ENCODE measurements around the gene CLDN1. TPM values are rescaled to one million over a fixed set of nuclear protein-coding genes. Genes with fewer than 3 reads are reported as not detected.

Gene CLDN1
- polyA plus RNA-seq (0.66 and 1.3 TPM in 2 replicates), polyA minus RNA-seq (0.73 and 1.4 TPM in 2 replicates)

- Histone ChIP-seq H3K4me2 (ENCODE audit: low read length) (no peak within 1 kb of the TSS), H2AFZ (ENCODE audit: low read depth, low read length) (peak within 1 kb of the TSS; percentile 25), H3K36me3 (ENCODE audit: insufficient read depth, low read length) (no peaks in the 10 kb centered on the region), H3F3A (ENCODE audit: insufficient read depth, low read length, poor library complexity, severe bottlenecking) (no peaks in the 10 kb centered on the region), H3K27ac (ENCODE audit: low read length) (no peak within 1 kb of the TSS), H3K27me3 (ENCODE audit: insufficient read depth, low read depth, low read length) (peaks cover 21% of the 10 kb centered on the region), H3K9me2 (ENCODE audit: insufficient read depth, low read length) (no peaks in the 10 kb centered on the region), H3K4me3 (ENCODE audit: low read length) (peak within 1 kb of the TSS; percentile 81), H3K79me2 (replicated peaks; ENCODE audit: insufficient read depth, low read length) (no peaks in the 10 kb centered on the region), H3K9me3 (ENCODE audit: low read length) (no peaks in the 10 kb centered on the region), H3K9ac (ENCODE audit: low read length) (peak within 1 kb of the TSS; percentile 39), H4K20me1 (ENCODE audit: insufficient read depth) (no peaks in the 10 kb centered on the region)
- peak; percentile 77 for TF ChIP-seq RAD21 (conservative IDR thresholded peaks at IDR 0.05)
- TF ChIP-seq POLR2AphosphoS5 (IDR thresholded peaks at IDR 0.05), result no peak
- TF ChIP-seq, protein P1, sequence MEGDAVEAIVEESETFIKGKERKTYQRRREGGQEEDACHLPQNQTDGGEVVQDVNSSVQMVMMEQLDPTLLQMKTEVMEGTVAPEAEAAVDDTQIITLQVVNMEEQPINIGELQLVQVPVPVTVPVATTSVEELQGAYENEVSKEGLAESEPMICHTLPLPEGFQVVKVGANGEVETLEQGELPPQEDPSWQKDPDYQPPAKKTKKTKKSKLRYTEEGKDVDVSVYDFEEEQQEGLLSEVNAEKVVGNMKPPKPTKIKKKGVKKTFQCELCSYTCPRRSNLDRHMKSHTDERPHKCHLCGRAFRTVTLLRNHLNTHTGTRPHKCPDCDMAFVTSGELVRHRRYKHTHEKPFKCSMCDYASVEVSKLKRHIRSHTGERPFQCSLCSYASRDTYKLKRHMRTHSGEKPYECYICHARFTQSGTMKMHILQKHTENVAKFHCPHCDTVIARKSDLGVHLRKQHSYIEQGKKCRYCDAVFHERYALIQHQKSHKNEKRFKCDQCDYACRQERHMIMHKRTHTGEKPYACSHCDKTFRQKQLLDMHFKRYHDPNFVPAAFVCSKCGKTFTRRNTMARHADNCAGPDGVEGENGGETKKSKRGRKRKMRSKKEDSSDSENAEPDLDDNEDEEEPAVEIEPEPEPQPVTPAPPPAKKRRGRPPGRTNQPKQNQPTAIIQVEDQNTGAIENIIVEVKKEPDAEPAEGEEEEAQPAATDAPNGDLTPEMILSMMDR (IDR thresholded peaks at IDR 0.05; ENCODE audit: poor library complexity, severe bottlenecking), result peak; percentile 94
- peak; percentile 83 for TF ChIP-seq SMC3 (conservative IDR thresholded peaks at IDR 0.05; ENCODE audit: poor library complexity)
- TF ChIP-seq MXI1 (conservative IDR thresholded peaks at IDR 0.05; ENCODE audit: poor library complexity, severe bottlenecking), result peak; percentile 48
These were observed at the start of gene CLDN1 for GRCh38 chr3:190321789-190322603. Gene CLDN1 (minus strand): TSS chr3:190322446. CDS start chr3:190322206, 240 bp downstream.

- Histone ChIP-seq H3K4me2 (ENCODE audit: low read length) (no peak overlapping the region), H3F3A (ENCODE audit: insufficient read depth, low read length, poor library complexity, severe bottlenecking) (no peaks in the 10 kb centered on the region), H3K79me2 (replicated peaks; ENCODE audit: insufficient read depth, low read length) (no peaks in the 10 kb centered on the region), H3K27me3 (ENCODE audit: insufficient read depth, low read depth, low read length) (no peaks in the 10 kb centered on the region), H3K9ac (ENCODE audit: low read length) (no peak overlapping the region), H2AFZ (ENCODE audit: low read depth, low read length) (no peak overlapping the region), H3K36me3 (ENCODE audit: insufficient read depth, low read length) (no peaks in the 10 kb centered on the region), H3K4me3 (ENCODE audit: low read length) (no peak overlapping the region), H4K20me1 (ENCODE audit: insufficient read depth) (no peaks in the 10 kb centered on the region), H3K9me3 (ENCODE audit: low read length) (no peaks in the 10 kb centered on the region), H3K27ac (ENCODE audit: low read length) (no peak overlapping the region), H3K9me2 (ENCODE audit: insufficient read depth, low read length) (no peaks in the 10 kb centered on the region)
- TF ChIP-seq REST (IDR thresholded peaks at IDR 0.05; ENCODE audit: borderline replicate concordance) (no peak), SMC3 (conservative IDR thresholded peaks at IDR 0.05; ENCODE audit: poor library complexity) (no peak), MXI1 (conservative IDR thresholded peaks at IDR 0.05; ENCODE audit: poor library complexity, severe bottlenecking) (no peak), EP300 (conservative IDR thresholded peaks at IDR 0.05; ENCODE audit: poor library complexity, severe bottlenecking) (no peak), EZH2 (IDR thresholded peaks at IDR 0.05; ENCODE audit: borderline replicate concordance, insufficient read depth, low read length, poor library complexity, severe bottlenecking) (no peak), RAD21 (conservative IDR thresholded peaks at IDR 0.05) (no peak)
- TF ChIP-seq, protein P1 (IDR thresholded peaks at IDR 0.05; ENCODE audit: poor library complexity, severe bottlenecking), result no peak
These were observed 48.9 kb upstream of the CLDN1 start for GRCh38 chr3:190371152-190371551.
